Epidermal melanocyte (primary cell): ENCODE results near the gene ERC2.
A peak's percentile ranks its signal among the peaks of the same experiment; 100 is the strongest.

ENCODE experiments used
- DNase-seq: peaks from one replicate; pipeline ENCODE4 v3.0.0; 2011; ENCODE audit warnings: low spot score; ENCODE audit not compliant: insufficient read length

ERC2 gene

DNA sequence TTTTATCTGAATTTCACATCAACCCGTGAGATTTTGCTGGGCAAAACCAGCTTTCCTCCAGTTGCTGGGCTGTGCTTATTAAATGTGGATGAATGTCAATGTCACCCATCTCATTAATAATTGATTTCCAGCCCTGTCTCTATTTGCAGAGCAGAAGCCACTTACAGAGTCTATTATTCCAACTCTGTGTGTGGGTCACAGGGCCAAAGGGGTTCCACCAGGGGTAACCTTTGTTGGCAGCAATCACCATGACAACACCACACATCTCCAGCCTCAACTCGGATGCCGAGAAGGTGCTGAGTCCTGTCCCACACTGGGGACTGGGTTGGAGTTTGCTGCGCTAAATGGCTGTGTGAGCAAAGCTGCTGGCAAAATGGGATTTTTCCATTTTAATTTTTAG, 930.1 kb downstream of the ERC2 start:
- no peak for DNase-seq

DNA sequence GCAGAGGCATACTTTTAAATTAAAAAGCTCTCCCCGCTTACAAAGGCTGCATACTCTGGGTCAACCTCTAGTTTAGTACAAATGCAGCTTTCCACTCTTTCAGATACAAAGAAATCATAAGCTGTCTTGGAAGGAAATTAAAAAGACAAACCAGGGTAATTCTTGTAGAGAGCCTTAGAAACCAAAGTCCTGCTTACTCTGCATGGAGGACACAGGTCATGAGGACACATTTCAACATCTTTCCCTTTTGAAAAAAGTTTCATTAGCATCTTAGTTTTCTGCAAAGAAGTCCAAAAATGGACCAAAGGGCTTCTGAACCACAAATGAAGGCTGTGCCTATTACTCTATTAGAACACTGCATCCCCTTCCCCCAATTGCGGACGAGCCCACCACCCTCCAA, 930.7 kb downstream of the ERC2 start:
- no peak for DNase-seq

DNA sequence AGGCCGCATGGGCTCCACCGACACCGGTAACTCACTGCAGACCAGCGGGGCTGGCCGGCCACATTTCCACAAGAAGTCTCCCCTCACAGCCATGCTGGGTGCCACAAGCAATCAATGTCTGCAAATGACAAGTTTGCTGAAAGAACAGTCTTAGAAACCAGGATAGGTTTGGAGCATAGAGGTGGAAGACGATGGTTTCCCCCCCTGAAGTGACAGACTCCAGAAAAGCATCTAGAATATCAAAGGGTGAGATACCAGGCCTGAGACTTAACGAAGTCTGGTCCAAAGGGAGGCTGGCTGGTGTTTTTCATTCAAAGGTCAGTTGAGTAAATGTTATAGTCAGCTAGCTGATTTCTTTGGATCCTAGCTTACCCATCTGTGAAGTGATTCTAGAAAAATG, 931.1 kb downstream of the ERC2 start:
- DNase-seq = no peak

DNA sequence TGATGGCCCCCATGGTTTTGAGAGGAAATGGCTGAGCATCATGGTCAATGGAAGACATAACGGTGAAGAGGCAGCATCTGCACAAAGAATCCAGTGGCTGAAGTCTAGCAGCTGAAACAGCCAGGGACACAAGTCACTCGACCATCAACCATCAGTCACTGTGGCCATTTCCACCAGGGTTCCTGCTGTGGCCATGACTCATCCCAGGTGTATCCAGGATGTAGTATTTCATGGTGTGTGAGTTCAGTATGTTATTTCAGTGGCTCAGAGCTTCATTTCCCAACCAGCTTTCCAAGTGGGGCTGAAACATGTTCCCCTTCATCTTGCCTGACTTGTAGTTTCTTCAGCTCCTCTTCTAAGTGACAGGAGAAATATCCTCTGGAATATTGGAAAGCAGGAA, 933.4 kb downstream of the ERC2 start:
- DNase-seq = no peak

DNA sequence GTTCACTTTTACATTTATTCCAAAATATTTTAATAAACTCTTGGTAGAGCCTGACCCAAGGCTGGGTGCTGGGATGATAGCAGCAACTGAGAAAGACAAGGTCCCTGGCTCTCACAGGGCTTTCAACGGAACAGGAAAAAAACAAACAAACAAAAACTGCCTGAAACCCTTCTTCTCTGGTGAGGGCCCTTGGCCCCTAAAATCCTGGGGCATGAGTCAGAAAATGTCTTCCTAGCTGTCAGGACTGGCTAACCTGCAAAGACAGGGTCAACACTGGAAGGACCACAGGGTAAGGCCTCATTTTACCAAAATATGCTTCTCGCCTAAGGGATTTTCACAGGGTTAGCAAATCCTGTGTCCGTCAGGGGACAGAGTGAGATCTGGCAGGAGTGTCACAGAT, 935.5 kb downstream of the ERC2 start:
- no peak for DNase-seq

DNA sequence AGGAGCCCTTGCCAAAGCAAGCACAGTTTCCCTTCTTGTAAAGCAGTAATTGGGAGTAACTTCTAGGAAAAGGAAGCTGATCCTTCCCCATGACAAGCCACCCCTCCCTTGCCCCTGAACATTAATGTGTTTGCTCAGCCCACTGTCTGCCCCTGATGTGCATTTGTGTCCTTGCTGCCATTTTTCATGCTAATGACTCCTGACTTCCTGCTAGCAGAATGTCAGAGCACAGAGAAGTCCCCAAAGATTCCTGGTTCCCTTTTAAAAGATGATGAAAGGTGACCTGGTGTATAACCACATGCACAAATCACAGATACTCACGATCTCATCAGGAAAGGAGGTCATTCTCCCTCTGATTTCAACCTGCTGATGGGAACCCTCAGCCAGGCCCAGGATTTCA, 936.9 kb downstream of the ERC2 start:
- DNase-seq = no peak

DNA sequence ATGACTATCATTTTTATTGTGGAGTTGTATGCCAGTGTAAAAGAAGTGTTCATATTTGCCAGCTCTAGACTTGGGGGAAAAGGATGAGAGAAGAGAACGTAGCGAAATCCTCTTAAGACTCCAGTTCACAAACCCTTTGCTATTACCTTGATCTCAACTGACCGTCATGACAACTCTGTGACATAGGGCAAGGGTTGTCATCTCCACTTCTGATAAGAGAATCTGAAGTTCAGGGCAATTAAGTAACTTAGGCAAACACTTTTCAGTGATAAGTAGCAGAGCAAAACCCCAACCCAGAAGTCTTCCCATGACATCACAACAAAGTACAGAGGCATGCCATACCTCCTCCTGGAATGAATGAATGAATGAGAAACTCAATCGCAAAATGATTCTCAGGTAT, 940.9 kb downstream of the ERC2 start:
- no peak for DNase-seq

DNA sequence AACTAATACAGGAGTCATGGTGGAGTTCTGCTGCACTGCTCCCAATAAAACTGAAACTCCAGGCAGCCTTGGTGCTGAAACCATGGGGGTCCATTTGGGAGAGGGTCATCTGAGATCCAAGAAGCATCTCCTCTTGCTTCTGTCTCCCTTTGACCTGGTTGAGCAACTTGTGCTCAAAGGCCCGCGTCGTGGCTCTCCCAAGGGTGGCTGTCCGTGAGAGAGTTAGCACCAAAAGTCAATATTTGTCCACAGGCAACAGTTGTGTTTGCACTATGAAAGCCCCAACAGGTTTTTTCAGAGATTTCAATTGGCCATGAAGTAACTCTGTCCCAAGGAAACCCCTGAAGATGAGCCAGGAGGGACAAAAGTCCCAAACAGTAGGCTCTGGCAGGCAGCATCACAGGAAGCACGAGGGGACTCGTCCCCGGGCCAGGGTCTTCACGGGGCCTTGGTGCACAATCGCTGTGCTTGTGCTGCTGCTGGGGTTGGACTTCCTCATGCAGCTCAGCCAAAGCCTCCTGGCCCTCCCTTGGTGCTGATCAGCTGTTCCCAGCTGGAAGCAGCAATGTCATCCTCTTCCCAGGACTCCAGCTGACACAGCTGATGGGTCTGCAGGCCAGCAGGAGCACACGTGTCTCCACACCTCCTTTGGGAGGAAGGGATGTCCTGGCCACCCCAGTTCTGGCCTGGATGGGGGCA, 941.8 kb downstream of the ERC2 start:
- no peak for DNase-seq

DNA sequence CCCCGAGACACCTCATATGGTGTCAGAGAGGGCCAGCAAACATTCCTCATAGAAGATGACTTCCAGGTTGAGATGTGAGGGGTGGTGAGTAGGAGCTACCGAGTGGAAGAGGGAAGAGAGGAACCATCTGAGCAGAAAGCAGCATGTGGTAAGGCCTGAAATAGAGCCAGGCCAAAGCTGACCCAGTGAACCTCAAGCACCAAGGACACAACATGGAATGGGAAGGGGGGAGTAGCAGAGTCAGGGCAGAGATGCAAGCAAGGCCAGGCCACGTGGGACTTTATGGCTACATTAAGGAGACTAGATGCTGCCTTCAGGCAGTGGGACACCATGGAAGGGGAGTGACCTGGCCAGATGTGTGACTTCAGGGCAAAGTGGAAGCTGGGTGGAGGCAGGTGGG, 942.8 kb downstream of the ERC2 start:
- no peak for DNase-seq

DNA sequence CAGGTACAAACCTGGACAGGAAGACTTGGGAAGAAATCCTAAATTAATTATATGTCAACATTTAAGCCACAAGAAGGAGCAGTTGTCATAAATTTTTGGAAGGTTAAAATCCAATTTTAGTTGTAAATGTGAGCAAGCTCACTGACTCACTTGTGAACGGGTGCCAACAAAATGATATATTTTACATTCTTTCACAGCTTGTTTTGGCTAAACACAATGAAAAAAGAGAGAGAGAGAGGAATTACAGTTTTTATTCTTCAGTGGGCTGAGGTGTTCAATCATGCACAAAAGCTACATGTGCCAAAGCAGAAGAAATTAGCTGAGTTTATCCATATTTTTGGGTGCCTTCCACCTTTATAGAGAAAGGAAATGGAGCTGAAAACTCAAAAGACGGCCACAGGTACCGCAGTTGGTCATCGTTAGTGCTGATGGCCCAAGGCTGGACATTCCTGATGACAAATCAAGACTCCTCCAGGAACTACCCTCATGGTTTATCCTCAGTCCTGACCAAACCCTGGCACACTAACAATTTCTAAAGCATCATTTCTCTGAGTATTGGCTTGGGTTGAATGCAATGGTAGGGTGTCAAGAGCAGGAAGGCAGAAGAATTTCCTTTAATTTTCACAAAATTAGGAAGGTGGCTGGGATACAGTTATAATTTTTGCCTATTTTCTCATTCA, 943.6 kb downstream of the ERC2 start:
- DNase-seq = no peak

DNA sequence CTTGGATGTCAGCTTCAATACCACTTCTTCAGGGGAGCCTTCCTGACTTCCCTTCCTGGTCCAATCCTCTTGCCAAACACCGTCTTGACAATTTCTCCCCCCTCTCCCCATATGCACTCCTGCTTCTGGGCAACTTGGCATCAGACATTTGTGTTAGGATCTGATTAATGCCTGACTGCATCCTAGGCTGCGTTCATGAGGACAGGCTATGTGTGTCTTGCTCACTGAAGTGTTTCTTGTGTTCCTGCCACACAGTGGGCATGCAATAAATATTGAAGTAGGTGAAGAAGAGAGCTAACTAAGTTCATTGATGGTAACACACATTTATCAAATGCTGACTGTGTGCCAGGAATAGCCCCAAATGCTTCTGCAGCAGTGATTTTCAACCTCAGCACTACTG, 944.8 kb downstream of the ERC2 start:
- DNase-seq = no peak

DNA sequence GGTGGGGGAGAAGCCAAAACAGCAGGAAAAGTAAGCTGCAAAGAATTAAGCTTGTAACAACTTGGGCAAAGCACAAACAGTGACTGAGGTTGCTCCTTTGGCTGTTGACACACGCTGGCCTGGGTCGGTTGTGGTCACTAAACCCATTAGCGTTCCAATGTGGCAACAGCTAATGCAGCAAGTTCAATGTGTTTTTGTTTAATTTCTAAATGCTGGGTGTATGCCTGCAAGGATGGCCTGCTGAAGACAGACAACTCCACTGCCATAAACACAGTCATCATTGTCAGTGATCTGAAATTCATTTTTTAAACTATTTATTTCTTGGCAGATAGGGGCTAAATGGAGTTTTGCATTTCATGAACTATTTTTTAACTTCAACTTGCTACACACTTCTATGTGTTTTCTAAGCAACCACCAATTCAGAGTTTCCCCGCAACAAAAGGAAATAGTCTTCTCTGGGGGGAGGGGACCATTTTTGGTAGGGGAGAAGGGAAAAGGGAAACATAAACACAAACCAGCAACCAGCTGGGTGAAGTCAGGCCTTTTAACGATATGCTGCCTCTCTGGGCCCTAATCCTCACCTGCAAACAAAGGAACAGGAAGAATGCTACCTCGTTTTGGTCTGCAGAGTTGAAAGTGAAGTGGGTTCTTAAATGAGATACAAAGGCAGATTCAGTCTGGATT, 946.4 kb downstream of the ERC2 start:
- peak; percentile 67 for DNase-seq

DNA sequence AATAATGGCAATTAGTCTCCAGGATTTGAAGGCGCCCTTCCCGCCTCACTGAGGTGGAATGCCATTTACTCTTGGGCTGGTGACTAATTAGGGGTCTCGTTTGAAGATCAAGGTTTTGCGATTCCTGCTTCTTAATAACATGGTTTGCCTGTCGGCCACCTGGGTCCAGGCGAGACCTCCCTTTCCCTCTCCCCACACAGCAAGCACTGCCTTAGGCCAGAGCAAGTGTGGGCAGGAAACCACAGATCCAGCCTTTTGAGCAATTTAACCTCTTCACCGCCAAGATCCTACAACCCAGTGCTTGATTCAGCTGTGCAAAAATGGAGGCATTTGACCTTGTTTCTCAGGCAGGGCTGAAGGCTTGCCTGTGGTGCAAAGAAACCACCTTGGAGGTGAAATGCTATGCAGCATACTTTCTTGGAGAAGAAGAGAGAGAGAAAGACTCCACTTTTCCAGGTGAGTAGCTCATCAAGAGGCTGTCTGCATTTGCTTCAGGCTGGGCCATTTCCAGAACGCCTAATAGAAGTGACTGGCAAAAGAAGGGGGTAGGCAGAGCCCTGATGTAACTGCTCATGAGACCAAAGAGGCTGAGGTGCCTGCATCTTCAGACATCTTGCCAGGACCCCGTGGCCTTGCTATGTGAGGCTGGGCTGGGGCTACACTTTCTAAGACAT, 947.1 kb downstream of the ERC2 start:
- DNase-seq = no peak

DNA sequence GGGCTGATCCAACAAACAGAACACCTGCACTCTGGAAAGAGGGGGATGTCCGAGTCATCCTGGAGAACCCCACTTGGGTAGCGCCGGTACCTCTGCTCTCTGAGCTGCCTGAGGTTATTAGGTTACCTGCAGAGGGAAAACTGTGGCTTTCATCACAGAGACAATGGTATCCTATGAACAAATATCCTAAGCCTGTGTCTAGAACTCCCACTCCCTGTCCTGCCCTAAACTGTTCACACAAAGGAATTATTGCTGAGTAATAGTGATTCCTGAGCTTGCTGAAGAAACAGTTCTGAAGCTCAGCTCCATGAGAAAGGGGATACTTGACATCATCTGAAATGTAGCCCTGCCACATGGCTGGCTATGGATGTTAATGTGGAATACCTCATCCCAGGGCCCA, 949.2 kb downstream of the ERC2 start:
- DNase-seq = no peak

DNA sequence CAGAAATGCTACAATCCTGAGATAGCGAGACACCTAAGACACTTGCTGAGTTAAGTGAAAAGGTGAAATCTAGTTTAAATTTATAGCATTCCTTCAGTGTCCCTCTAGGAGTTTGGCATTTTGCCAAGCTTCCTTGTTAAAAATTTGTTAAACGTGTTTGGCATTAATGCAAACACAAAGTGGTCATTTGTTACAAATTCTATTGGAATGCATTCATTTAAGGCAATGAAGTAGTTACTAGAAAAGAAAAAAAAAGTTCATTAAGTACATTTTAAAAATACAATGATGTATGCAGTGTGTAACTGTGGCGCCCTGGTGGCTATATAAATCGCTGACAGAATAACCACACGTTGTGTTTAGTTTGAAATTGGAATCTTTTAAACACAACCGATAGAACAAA, 949.8 kb downstream of the ERC2 start:
- no peak for DNase-seq

DNA sequence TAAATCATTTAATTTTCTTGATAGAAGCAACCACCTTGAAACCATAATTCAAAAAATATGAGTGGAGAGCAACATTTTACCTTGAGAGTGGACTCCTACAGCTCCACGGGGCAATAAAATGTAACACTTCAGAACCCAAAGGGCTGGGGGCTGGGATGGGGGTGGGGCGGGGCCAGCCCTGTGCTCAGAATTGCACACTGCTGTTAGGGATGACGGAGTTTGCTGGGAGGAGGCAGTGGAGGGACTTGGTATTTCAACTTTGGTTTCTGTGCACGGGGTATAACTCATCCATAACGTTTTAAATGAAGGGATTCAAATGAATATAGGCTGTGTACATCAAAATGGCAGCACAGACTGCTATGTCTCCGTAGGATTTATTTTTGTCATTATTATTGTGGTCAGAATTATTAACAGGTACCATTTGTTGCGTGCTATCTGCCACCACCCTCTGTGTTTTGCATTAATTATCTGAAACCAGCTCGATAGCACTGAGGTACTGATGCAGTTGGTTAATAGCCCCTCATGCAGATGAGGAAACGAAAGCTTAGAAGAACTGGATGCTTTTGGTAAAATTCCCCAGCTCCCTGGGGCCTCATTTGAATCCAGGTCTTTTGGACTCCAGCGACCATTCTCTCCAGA, 951.8 kb downstream of the ERC2 start:
- DNase-seq = no peak

DNA sequence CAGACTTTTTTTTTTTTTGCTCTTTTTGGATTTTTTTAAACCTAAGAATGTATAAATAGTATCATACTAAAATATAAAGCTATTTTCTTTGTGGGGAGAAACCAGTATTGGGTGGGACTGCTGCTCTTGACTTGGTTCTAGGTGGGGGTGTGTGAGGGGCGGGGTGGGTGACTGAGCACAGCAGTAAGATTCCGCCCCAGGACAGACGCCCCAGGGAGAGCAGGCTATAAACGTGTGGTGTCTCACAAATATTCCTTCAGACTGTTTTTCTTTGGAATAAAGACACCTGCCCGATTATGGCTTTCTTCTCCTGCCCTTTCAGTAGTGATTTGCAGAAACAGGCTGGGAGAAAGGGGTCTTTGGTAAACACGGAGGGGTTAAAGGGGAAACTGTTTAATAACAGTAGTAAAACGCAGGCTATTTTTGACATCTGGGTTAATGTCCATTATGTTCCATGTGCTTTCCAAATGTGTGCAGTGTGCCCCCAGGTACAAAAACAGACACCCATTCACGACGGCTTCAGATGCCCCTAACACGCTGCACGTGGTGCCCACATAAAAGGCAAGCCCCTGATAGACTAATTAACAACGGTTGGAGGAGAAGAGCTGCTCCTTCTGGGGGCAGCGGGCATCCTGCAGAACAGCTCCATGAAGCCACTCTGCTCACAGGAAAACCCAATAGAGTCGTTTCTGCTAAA, 952.6 kb downstream of the ERC2 start:
- DNase-seq = no peak

DNA sequence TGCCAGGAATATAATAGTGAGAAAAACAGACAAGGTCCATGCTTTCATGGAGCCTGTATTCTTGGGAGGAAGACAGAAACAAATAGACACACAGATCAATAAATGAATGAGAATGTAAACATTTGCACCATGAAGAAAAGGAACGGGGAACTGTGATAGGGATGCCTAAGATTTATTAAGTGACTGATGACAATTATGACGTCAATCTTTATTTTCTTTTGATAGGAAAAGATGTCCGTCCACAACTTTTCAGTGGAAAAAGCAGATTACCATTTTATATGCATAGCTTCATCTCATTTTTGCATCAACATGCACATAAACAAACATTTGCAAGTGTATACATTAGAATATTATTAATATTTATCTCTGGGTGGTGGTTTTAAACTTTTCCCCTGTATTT, 953.3 kb downstream of the ERC2 start:
- DNase-seq = no peak

DNA sequence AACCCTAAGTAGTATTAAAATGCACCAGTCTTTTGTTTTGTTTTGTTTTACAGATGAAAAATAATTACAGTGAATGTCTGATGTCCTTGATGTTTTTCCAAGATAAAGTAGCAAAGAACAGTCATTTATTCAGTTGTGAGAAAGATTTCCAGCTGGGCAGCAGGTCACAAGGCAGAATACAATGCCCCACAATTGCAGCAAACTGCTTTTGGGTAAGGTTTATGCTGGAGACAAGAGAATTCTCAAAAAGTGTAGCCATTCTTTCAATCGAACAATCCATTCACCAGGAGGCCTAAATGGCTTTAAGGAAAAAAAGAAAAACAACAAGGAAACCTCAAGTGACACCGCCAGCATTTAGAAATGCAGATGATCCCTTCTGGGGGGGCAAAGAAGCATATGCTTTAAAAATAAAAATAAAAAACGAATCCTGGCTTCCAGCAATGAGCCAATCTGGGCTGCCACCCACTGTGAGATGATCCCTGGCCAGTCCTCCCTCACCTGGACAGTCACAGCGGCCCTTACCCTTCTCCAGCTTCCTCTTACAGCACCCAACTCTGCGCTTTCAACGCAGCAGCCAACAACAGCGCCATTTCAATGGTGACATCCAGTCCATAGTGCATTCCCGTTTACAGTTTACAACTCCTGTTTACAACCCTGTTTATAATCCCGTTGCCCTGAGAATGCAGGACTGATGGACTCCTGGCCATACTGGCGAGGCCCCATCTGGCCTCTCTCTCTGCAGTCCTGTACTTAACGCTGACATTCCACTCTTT, 955.5 kb downstream of the ERC2 start:
- no peak for DNase-seq

DNA sequence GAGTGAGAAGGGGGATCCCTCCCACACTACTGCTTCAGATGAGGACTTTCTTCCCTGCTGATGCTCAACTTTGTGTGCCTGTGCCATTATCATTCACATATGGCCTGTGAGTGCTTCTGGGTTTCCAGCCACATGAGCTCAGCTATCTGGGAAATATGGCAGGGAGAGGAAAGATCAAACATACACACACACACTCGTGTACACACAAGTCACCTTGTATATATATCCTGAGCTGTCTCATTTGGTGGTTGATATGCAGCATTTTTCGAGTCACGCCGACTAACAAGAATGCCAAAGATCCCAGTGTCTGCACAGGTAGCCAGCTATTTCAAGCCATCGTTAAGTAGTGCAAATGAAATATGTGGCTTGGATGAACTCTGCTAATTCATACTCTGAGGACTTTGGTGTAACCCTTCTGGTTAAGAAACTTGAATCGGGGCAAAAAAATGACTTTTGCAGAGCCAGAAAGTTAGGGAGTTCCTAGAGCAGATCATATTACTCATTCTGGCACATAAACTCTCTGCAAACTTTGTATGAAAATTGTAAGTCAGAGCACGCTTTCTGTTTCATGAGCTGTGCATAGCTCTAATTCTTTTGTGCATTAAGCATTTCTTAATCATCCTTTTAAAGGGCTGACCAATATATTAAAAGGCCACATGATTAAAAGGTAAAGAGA, 956.2 kb downstream of the ERC2 start:
- DNase-seq = no peak
